ENCODE measurements around the gene THOP1. TPM values are rescaled to one million over a fixed set of nuclear protein-coding genes. Genes with fewer than 3 reads are reported as not detected.

The THOP1 gene
- total RNA-seq, 1 donor from 2014 or later: 79.0 TPM

- no peak for TF ChIP-seq CTCF (IDR thresholded peaks at IDR 0.05; ENCODE audit: insufficient read depth, low read length, poor library complexity, severe bottlenecking)
- DNase-seq (ENCODE audit: low read depth): no peak
- H3K36me3 ChIP-seq (ENCODE audit: control insufficient read depth, insufficient read depth, low read length): no peaks in the 10 kb centered on the region
- no peaks in the 10 kb centered on the region for H3K27me3 ChIP-seq (ENCODE audit: control insufficient read depth, insufficient read depth, low read length)
- H3K4me3 ChIP-seq (ENCODE audit: low read depth, low read length): no peak overlapping the region
Measured at GRCh38 chr19:2769218-2769617, 16.1 kb upstream of the THOP1 start.

GRCh38 chr19:2770055-2771013, 15.0 kb upstream of the THOP1 start:
- TF ChIP-seq CTCF (IDR thresholded peaks at IDR 0.05; ENCODE audit: insufficient read depth, low read length, poor library complexity, severe bottlenecking): no peak
- Histone ChIP-seq H3K4me3 (ENCODE audit: low read depth, low read length) (no peak overlapping the region), H3K36me3 (ENCODE audit: control insufficient read depth, insufficient read depth, low read length) (no peaks in the 10 kb centered on the region), H3K27me3 (ENCODE audit: control insufficient read depth, insufficient read depth, low read length) (no peaks in the 10 kb centered on the region)
- no peak for DNase-seq (ENCODE audit: low read depth)

- Histone ChIP-seq H3K27me3 (ENCODE audit: control insufficient read depth, insufficient read depth, low read length) (no peaks in the 10 kb centered on the region), H3K36me3 (ENCODE audit: control insufficient read depth, insufficient read depth, low read length) (no peaks in the 10 kb centered on the region), H3K4me3 (ENCODE audit: low read depth, low read length) (no peak overlapping the region)
- DNase-seq (ENCODE audit: low read depth): no peak
- no peak for TF ChIP-seq CTCF (IDR thresholded peaks at IDR 0.05; ENCODE audit: insufficient read depth, low read length, poor library complexity, severe bottlenecking)
Measured at GRCh38 chr19:2771786-2772674, 13.3 kb upstream of the THOP1 start.

- H3K27me3 ChIP-seq (ENCODE audit: control insufficient read depth, insufficient read depth, low read length): no peaks in the 10 kb centered on the region
- no peak for DNase-seq (ENCODE audit: low read depth)
Measured at GRCh38 chr19:2774083-2774679, 11.1 kb upstream of the THOP1 start.

More at GRCh38 chr19:2774083-2774679, 11.1 kb upstream of the THOP1 start:
- no peak for TF ChIP-seq CTCF (IDR thresholded peaks at IDR 0.05; ENCODE audit: insufficient read depth, low read length, poor library complexity, severe bottlenecking)
- Histone ChIP-seq H3K4me3 (ENCODE audit: low read depth, low read length) (no peak overlapping the region), H3K36me3 (ENCODE audit: control insufficient read depth, insufficient read depth, low read length) (no peaks in the 10 kb centered on the region)

Measured in kidney epithelial cell (primary cell).